Hepatocyte (in vitro differentiated cells): ENCODE measurements around the gene FXYD2.

ENCODE experiments used
- CTCF ChIP-seq: fragments of 200-600 bp; sonication (generic); IDR thresholded peaks from 2 replicates; pipeline ENCODE4 v1.5.1; 2016; ENCODE audit warnings: antibody characterized with exemption, mild to moderate bottlenecking; ENCODE audit not compliant: poor library complexity
- EZH2 ChIP-seq: fragments of 200-600 bp; sonication (generic); IDR thresholded peaks from 2 replicates; pipeline ENCODE4 v1.6.1; 2016; ENCODE audit warnings: antibody characterized with exemption, mild to moderate bottlenecking, borderline replicate concordance
- EZH2phosphoT487 ChIP-seq: fragments of 200-600 bp; sonication (generic); IDR thresholded peaks from one replicate; pipeline ENCODE4 v1.6.1; 2018; ENCODE audit warnings: antibody characterized with exemption, mild to moderate bottlenecking, low read depth, moderate library complexity; ENCODE audit not compliant: unreplicated experiment, severe bottlenecking

DNA sequence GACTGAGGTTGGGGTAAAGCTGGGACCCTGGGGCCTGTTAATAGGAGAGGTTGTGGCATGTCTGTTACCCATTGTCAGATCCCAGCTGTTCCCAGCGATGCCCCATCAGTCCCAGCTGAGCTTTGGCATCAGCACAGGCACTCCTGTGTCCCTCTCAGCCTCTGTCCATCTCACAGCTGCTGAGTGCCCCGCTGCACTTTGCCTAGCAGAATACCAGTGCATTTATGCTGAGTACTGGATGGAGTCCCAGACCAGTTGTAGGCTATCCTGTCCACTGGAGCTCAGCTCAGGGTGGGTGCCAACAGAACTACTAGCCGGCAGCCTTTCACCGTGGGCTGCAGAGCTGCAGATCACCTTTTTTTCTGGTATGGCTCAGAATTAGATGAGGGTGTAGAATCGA is 42.0 kb upstream of the FXYD2 start:
- TF ChIP-seq EZH2phosphoT487 = no peak
- no peak for TF ChIP-seq CTCF
- TF ChIP-seq EZH2 = no peak
